GM19035 (cell line): ENCODE measurements around the gene MOGAT3.

Experiments used
- ATAC-seq: cut with Tn5 transposase; IDR thresholded peaks from one replicate; pipeline ENCODE4 v1.9.1; 2021; ENCODE audit not compliant: unreplicated experiment

The MOGAT3 gene

GRCh38 chr7:101200862-101201599 is at the start of gene MOGAT3:
MOGAT3 (minus strand) TSS chr7:101201036; CDS start chr7:101200854, 182 bp downstream.
- no peak for ATAC-seq

- no peak for ATAC-seq
Measured at GRCh38 chr7:101250324-101250723, 49.5 kb upstream of the MOGAT3 start.

- ATAC-seq, result no peak
Measured at GRCh38 chr7:101248276-101248675, 47.4 kb upstream of the MOGAT3 start.

GRCh38 chr7:101245147-101245668 is 44.4 kb upstream of the MOGAT3 start:
- ATAC-seq, result no peak

- peak; percentile 94 for ATAC-seq
Measured at GRCh38 chr7:101244375-101245146, 43.7 kb upstream of the MOGAT3 start, which contains the start of gene FIS1. FIS1 (minus strand) TSS chr7:101245081; CDS start chr7:101245004, 77 bp downstream.

- ATAC-seq, result no peak
Measured at GRCh38 chr7:101243646-101244374, 43.0 kb upstream of the MOGAT3 start.

- ATAC-seq, result no peak
Measured at GRCh38 chr7:101241443-101242349, 40.9 kb upstream of the MOGAT3 start.

- no peak for ATAC-seq
Measured at GRCh38 chr7:101241015-101241363, 40.2 kb upstream of the MOGAT3 start.

GRCh38 chr7:101240226-101241014 is 39.6 kb upstream of the MOGAT3 start:
- no peak for ATAC-seq

GRCh38 chr7:101239951-101240220 is 39.0 kb upstream of the MOGAT3 start:
- ATAC-seq, result no peak

- no peak for ATAC-seq
Measured at GRCh38 chr7:101239191-101239950, 38.5 kb upstream of the MOGAT3 start.

GRCh38 chr7:101238226-101239182 is 37.7 kb upstream of the MOGAT3 start:
- ATAC-seq, result no peak

GRCh38 chr7:101237206-101238067 is 36.6 kb upstream of the MOGAT3 start, which contains the start of gene CLDN15:
CLDN15 (minus strand) TSS chr7:101237802; CDS start chr7:101237581, 221 bp downstream.
- ATAC-seq, result no peak

- no peak for ATAC-seq
Measured at GRCh38 chr7:101236292-101236835, 35.5 kb upstream of the MOGAT3 start.

GRCh38 chr7:101235522-101235921 is 34.7 kb upstream of the MOGAT3 start:
- ATAC-seq, result no peak

GRCh38 chr7:101235050-101235449 is 34.2 kb upstream of the MOGAT3 start:
- ATAC-seq, result no peak

GRCh38 chr7:101234636-101235035 is 33.8 kb upstream of the MOGAT3 start:
- ATAC-seq, result no peak
